GM19395 (cell line): ENCODE measurements around the gene METTL21C.

Source experiments
- ATAC-seq: cut with Tn5 transposase; IDR thresholded peaks from one replicate; pipeline ENCODE4 v1.9.1; 2021; ENCODE audit warnings: mild to moderate bottlenecking, moderate library complexity; ENCODE audit not compliant: unreplicated experiment

METTL21C gene

DNA sequence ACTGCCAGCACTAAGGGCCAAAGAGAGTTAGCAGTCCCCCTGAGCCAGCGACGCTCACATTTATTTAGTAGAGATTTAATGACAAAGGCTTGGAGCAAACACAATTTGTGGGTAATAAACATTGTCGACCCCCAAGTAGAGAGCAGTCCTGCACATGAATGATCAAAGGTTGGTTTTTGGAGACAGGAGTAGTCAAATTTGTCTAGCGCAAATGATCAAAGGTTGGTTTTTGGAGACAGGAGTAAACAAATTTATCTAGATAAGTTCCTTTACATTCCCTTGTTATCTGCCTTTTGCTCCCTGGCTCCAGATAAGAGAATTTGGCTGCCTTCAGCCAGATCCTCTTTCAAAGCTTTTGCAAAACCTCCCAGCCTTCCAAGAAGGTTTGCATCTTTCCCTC is 26.9 kb downstream of the METTL21C start:
- ATAC-seq = no peak

DNA sequence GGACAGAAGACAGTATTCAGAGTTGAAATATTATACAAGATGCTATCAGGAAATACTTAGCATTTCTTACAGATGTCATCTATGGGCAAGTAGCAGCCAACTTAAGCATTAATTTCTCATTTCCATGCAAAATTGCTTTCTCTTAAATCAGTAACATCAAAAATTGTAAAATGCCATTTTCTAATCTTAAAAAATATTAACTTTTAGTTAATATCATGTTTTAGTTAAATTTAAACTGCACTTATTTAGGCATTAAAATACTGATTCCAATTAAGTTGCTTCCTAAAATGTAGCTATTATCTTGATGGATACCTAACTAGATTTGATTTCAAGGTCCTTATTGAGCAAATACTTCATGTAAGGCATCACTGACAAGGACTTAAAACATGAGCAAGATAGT is 27.8 kb downstream of the METTL21C start:
- ATAC-seq = no peak

DNA sequence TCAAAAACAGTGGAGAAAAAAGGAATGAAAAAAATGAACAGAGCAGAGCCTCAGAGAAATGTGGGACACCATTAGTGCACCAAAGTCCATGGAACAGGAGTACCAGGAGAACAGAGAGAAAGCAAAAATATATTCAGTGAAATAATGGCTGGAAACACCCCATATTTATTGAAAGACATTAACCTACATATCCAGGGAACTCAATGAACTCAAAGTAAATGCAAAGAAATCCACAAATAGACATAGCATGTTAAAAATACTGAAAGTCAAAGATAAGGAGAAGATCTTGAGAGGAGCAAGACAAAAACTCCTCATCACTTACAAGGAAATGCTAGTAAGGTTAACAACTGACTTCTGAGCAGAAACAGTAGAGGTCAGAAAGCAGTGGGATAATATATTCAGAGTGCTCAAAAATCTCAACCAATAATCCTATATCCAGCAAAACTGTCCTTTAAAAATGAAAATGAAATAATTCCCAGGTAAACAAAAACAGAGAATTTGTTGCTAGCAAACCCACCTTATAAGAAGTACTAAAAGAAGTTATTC is 35.6 kb downstream of the METTL21C start:
- no peak for ATAC-seq

- ATAC-seq = no peak
These were observed 36.2 kb downstream of the METTL21C start for GRCh38 chr13:102658660-102659059.

DNA sequence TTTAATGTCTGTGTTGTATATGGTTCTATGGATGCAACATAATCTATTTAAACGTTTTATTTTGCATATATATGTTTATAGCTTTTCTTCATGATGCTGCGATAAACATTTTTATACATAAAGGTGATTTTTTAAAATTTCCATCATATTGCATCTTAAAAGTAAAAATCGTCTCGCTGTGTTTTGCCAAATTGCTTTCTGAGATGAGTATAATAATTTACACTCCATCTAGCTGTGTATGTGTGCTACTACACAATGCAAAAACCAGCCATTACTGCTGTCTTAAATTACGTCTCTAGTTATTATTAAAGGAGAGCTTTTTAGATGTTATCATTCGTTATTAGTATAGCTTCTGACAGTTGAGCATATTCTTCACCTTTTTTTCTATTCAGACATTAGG is 37.2 kb downstream of the METTL21C start:
- ATAC-seq = no peak

GRCh38 chr13:102654756-102655155 is 40.1 kb downstream of the METTL21C start:
- ATAC-seq = no peak

DNA sequence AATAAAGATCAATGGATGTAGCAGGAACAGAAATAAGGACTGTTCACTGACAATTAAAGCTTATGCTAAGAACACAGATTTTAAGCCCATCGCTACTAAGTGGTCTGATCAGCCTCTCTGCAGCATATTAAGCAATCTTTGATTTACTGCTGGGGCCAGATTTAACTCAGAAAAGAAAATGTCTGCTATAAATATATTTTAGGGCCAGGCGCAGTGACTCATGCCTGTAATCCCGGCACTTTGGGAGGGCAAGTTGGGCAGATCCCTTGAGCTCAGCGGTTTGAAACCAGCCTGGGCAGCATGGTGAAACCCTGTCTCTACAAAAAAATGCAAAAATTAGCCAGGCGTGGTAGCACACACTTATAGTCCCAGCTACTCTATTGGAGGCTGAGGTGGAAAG is 43.0 kb downstream of the METTL21C start:
- ATAC-seq = no peak

DNA sequence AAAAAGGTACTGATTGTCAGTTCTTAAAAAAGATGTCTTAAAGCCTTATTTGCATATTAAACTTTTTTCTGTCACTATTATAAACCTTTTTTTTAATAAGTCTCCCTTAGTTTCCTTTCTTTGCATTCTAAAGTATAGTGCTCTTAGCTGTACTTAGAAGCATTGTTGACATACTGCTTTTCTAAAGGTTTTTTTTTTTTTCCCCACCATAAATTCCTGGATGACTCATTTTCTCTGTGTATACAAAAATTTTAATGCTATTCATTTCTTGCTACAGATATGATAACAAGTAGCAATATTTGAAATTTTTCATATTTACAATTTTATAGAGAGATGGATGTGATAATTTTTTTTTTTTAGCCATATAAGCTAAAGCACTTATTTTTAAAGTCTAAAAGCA is 43.5 kb downstream of the METTL21C start:
- no peak for ATAC-seq

- ATAC-seq = no peak
These were observed 44.4 kb downstream of the METTL21C start for GRCh38 chr13:102650444-102650843.

DNA sequence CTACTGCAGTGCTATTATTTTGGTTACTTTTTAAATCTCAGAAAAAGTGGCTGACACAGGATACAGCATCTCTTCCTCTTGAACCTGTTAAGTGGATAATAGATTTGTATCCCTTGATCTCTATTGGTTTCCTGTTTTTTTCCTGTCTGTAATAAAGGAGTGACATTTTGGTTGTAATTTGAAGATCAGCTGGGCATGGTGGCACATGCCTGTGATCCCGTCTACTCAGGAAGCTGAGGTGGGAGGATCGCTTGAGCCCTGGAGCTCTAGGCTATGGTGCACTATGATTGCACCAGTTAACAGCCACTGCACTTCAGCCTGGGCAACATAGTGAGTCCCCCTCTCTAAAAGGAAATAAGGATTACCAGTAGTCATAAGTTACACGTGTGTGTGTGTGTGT is 46.8 kb downstream of the METTL21C start:
- no peak for ATAC-seq

GRCh38 chr13:102645701-102646100 is 49.1 kb downstream of the METTL21C start:
- no peak for ATAC-seq

- ATAC-seq = no peak
These were observed 51.2 kb downstream of the METTL21C start for GRCh38 chr13:102643656-102644055.

GRCh38 chr13:102642475-102642874 is 52.4 kb downstream of the METTL21C start:
- ATAC-seq = no peak

GRCh38 chr13:102642029-102642428 is 52.8 kb downstream of the METTL21C start:
- no peak for ATAC-seq

DNA sequence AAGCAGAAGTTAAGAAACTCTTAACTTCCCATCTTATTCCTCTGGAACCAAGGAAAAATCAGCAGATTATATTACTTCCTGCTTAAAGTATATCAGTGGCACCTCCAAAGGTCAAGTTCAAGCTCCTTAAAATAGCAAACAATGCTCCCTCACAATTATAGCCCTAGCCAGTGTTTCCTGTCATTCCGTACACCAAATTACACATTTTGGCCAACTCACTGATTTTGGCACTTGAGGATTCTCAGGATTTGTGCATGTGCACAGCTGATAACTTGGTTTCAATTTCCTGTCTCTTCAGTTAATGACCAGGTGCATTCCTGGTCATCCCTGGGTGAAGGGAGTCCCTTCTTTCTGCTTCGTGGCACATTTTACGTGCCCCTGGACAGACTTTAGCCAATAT is 56.1 kb downstream of the METTL21C start:
- no peak for ATAC-seq
